Keratinocyte (primary cell): ENCODE data around the gene MAP3K10.

ENCODE experiments used
- CTCF ChIP-seq, 3 experiments: IDR thresholded peaks in 1 of 3; conservative IDR thresholded peaks in 1 of 3; optimal IDR thresholded peaks in 1 of 3; 2 replicates in 2 of 3; 3 replicates in 1 of 3; pipeline versions ENCODE3 to v1.5.1; 2011; ENCODE audit warnings: low read length in 3 of 3, mild to moderate bottlenecking in 3 of 3, moderate library complexity in 2 of 3, control low read depth in 1 of 3, inconsistent platforms in 1 of 3; ENCODE audit not compliant: insufficient read depth in 2 of 3; ENCODE audit errors: extremely low read depth in 1 of 3
- EZH2 ChIP-seq: IDR thresholded peaks from one replicate; pipeline ENCODE4 v1.6.1; 2012; ENCODE audit warnings: inconsistent platforms, mild to moderate bottlenecking, low read length, moderate library complexity

DNA sequence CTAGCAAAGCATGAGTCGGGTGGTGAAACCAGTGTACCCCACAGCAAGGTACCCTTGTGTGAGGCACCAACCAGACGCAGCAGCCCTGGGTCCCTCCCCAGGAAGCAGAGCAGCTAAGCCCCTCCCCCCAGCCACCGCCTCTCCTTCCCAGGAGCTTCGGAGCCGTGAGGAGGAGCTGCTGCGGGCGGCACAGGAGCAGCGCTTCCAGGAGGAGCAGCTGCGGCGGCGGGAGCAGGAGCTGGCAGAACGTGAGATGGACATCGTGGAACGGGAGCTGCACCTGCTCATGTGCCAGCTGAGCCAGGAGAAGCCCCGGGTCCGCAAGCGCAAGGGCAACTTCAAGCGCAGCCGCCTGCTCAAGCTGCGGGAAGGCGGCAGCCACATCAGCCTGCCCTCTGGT, 14.5 kb downstream of the MAP3K10 start:
- no peak for TF ChIP-seq CTCF (optimal IDR thresholded peaks at IDR 0.05 in 1 of 3, IDR thresholded peaks at IDR 0.05 in 1 of 3, conservative IDR thresholded peaks at IDR 0.05 in 1 of 3; ENCODE audit: extremely low read depth in 1 of 3, insufficient read depth in 2 of 3, low read length in 3 of 3)
- no peak for TF ChIP-seq EZH2
